ENCODE data around the gene C3orf18. TPM values are rescaled to one million over a fixed set of nuclear protein-coding genes. Genes with fewer than 3 reads are reported as not detected.

The C3orf18 gene
- total RNA-seq, 4 donors from 2014 or later = 1.3 to 3.7 (median 2.2) TPM

- H3K36me3 ChIP-seq = no peaks in the 10 kb centered on the region
- TF ChIP-seq EP300 (IDR thresholded peaks at IDR 0.05) (no peak), POLR2AphosphoS5 (IDR thresholded peaks at IDR 0.05) (no peak), CTCF (IDR thresholded peaks at IDR 0.05) (no peak)
- H3K4me1 ChIP-seq = peaks cover 3% of the 10 kb centered on the region
- WGBS = 88% methylated on average over 1 of the region's 1 CpG
- no peak overlapping the region for H3K27ac ChIP-seq
- H3K27me3 ChIP-seq = no peaks in the 10 kb centered on the region
- no peak overlapping the region for H3K4me3 ChIP-seq
- no peak for DNase-seq (ENCODE audit: low spot score in 2 of 2)
- no peaks in the 10 kb centered on the region for H3K9me3 ChIP-seq
These were observed 58.7 kb downstream of the C3orf18 start for GRCh38 chr3:50508821-50509220.

Other genes with a start within 250 kb of the C3orf18 start
- gene HYAL2, start 245.0 kb downstream of the C3orf18 start, total RNA-seq = 10 to 100 TPM; 47.7 to 87.0 (median 80.3) TPM
- 10 to 100 TPM; 12.8 to 21.7 (median 17.4) TPM for gene TUSC2, start 239.5 kb downstream of the C3orf18 start, total RNA-seq
- gene RASSF1, start 226.9 kb downstream of the C3orf18 start, total RNA-seq = 10 to 100 TPM; 33.9 to 63.3 (median 39.7) TPM
- 1 to 10 TPM in 3 of 4 donors, not detected in 1; 1.6 to 4.7 (median 1.9) TPM for gene ZMYND10, start 222.0 kb downstream of the C3orf18 start, total RNA-seq
- gene NPRL2, start 217.0 kb downstream of the C3orf18 start, total RNA-seq = 10 to 100 TPM; 16.5 to 35.6 (median 26.0) TPM
- 10 to 100 TPM; 12.8 to 29.8 (median 17.9) TPM for gene CYB561D2, start 216.9 kb downstream of the C3orf18 start, total RNA-seq
- 10 to 100 TPM; 60.7 to 85.3 (median 70.2) TPM for gene TMEM115, start 208.2 kb downstream of the C3orf18 start, total RNA-seq
- gene CACNA2D2, start 64.1 kb downstream of the C3orf18 start, total RNA-seq = 1 to 10 TPM; 1.4 to 5.6 (median 1.7) TPM
- 10 to 100 TPM in 1 of 4 donors, 1 to 10 TPM in 3; 3.8 to 10.6 (median 8.4) TPM for gene HEMK1, start 1.8 kb upstream of the C3orf18 start, total RNA-seq
- 10 to 100 TPM; 12.8 to 20.5 (median 14.7) TPM for gene CISH, start 44.0 kb upstream of the C3orf18 start, total RNA-seq
- 100 to 1,000 TPM in 2 of 4 donors, 10 to 100 TPM in 2; 71.5 to 120 (median 99.4) TPM for gene MAPKAPK3, start 49.4 kb upstream of the C3orf18 start, total RNA-seq
- 1 to 10 TPM; 2.1 to 8.6 (median 2.9) TPM for gene DOCK3, start 107.2 kb upstream of the C3orf18 start, total RNA-seq